ENCODE data around the gene TOMM34.

TOMM34 gene

DNA sequence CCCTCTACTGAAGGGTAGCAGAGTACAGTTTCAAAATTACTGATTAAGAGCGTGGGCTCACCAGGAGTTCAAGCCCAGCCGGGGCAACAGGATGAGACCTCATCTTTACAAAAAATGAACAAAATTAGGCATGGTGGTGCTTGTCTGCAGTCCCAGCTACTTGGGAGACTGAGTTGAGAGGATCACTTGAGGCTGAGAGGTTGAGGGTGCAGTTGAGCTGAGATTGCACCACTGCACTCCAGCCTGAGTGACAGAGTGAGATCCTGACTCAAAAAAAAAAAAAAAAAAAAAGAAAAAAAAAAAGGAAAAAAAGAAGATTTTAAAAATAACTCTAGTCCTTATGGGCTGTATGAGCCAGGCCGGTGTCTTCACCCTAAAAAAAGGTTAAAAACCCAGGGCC, 31.6 kb downstream of the TOMM34 start:
- DNase-seq = no peak

DNA sequence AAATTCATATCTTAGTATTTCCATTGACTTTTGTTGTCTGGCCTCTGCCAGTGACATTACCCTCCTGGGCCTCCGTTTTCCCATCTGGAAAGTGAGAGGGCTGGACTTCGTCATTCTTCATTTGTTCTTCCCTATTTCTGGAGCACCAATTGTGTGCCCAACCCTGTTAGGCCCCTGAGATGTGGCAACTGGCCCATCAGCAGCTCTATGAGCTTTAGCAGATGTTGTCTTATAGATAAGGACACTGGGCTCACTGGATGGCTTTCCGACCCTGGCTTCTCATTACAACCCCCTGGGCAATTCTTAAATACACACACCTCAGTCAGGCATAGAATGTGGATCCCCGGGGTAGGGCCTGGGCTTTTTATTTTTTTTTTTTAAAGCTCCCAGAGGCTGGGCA, 35.7 kb downstream of the TOMM34 start:
- no peak for DNase-seq

DNA sequence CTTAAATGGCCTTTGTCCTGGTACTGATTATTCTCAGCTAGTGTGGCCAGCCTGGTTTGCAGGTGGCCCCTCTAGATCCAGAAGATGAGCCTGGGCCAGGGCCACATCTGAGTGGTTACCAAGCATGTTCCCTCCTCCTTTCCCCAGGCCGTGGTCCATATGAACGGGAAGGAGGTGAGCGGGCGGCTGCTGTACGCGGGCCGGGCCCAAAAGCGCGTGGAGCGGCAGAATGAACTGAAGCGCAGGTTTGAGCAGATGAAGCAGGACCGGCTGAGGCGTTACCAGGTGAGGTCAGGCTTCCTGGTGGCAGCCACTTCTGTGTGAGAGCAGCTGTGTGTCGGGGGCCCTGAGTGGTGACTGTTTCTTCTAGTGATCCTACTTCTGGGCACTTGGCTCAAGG, 38.8 kb downstream of the TOMM34 start:
- DNase-seq = no peak

DNA sequence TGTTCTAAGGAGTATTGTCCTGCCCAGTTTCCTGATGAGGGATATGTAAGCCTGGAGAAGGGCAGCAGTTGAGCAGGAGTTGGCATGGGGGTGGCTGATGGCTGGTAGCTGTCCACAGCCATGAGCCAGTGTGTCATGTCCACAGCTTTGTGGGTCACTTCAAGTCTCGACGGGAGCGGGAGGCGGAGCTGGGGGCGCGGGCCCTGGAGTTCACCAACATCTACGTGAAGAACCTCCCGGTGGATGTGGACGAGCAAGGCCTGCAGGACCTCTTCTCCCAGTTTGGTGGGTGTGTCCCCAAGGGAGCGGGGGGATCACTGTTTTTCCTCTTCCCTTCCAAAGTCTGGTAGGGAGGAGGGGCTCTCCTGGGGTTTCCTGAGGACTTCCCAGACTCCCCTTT, 41.4 kb downstream of the TOMM34 start:
- no peak for DNase-seq

DNA sequence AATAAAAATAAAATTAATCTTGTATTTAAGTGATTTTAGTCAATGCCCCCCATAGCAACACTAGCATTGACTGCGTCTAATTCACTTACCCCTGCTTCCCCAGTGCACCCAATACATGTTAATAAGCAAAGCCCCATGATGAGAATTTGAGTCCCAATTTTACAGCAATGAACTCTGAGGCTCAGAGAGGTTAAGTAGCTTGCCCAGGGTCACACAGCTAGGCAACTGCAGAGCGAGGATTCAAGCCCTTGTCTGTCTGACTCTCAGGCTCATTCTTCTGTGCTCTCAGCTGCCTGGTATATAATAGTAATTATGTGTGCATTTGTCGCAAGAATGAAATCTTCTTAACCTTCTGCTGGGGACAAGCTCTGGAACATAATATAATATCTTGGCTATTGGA, 41.9 kb downstream of the TOMM34 start:
- DNase-seq = no peak

DNA sequence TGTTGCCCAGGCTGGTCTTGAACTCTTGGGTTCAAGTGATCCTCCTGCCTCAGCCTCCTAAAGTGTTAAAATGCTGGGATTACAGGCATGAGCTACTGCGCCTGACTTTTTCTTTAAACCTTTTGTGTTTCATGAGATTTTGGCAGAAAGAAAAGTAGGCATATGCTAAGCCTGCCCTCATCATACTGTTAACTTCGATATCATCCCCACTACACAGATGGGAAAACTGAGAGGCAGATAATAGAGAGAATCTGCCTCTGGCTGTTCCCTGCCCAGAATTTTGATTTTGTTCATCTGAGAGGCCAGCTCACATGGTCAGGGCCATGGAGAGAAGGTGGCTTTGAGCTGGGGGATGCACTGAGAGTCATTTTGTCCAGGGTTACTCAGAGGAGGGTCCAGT, 42.8 kb downstream of the TOMM34 start:
- no peak for DNase-seq

DNA sequence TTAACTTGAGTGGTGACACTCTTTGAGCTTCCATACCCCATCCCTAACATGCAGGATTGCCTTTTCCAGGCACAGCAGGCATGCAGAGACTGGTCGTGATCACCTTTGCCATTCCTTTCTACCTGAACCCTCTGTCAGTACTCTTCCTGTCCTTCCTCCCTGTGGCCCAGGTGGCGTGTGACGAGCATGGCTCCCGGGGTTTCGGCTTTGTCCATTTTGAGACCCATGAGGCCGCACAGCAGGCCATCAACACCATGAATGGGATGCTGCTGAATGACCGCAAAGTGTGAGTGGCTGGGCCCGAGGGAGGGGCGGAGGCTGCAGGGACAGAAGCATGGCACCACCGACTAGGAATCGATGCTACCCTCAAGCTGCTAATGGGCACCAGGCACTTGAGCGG, 43.6 kb downstream of the TOMM34 start:
- DNase-seq = no peak

DNA sequence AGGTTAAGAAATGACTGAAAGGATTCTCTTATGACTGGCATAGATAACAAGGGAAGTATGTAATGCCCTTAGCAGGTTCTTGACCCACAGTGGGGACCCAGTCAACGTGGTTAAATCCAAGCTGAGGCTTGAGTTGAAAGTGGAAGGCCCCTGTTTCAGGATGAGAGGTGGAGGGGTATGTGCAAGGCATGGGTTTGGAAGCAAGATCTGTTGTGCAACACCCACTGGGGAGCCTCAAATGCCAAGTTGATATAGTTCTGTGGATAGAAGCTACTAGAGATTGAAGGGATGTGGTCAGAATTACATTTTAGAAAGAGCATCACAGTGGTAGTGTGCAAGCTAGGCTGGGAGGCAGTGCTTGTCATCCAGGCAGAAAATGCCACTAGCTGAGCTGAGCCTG, 45.3 kb downstream of the TOMM34 start:
- no peak for DNase-seq

DNA sequence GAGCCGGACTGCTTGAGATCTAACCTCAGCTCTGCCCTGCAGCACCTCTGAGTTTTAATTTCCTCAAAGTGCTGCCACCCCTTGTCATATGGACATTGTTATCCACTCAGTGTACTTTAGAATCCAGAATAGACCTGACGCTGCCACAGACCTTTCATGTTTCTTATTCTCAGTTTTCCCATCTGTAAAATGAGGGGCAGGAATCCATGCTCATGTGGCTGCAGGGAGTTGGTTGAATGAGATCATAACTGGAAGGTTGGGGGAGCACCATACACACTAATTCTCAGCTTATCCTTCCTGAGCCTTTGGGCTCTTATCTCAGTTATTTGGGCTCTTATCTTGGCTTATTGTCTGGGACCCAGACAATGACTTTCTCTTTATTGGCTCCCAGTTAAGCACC, 48.0 kb downstream of the TOMM34 start:
- DNase-seq = no peak

DNA sequence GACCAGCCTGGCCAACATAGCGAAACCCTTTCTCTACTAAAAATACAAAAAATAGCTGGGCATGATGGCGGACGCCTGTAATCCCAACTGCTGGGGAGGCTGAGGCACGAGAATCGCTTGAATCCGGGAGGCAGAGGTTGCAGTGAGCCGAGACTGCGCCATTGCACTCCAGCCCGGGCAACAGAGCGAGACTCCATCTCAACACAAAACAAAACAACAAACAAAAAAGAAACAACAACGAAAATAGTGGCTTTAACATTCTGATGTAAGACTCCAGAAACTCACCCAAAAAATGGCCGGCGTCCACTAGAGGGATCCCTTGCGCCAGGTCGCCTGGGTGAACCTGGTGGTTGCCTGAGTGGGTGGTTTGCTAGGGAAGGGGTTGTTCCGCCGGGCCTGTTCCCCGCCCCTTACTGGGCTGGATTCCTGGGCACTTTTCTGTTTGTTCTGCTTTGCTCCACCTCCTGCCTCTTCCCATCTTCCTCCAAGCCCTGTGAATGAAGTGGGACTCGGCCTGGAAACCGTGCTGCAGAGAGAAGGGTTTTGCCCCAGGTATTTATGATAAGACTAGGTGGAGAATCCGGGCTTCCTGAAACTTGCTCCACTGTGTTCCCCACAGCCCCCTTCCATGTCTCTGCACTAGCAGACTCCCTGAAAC, 48.8 kb downstream of the TOMM34 start:
- peak; percentile 56 to 76 (median 68) for DNase-seq

DNA sequence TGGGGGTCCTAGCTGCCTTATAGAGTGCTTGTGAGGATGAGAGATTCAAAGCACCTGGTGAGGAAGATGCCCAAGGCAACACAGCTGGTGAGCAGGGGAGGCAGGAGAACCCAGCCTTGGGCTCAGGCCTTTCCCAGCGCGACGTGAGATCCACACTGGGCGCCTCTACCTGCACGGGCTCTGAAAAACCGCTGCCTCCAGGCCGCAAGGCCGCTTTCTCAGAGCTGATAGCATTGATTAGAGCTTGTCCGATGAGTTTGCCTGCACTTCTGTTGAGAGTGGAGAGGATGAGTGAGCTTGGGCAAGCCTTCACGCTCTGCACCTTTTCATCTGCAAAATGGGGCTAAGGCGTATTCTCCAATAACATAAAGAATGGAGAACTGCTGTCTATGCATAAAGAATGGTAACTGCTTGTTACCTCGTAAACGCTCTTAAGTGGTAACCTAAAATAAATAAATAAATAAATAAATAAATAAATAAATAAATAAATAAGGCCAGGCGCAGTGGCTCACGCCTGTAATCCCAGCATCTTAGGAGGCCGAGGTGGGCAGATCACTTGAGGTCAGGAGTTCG, 49.4 kb downstream of the TOMM34 start:
- DNase-seq = no peak

DNA sequence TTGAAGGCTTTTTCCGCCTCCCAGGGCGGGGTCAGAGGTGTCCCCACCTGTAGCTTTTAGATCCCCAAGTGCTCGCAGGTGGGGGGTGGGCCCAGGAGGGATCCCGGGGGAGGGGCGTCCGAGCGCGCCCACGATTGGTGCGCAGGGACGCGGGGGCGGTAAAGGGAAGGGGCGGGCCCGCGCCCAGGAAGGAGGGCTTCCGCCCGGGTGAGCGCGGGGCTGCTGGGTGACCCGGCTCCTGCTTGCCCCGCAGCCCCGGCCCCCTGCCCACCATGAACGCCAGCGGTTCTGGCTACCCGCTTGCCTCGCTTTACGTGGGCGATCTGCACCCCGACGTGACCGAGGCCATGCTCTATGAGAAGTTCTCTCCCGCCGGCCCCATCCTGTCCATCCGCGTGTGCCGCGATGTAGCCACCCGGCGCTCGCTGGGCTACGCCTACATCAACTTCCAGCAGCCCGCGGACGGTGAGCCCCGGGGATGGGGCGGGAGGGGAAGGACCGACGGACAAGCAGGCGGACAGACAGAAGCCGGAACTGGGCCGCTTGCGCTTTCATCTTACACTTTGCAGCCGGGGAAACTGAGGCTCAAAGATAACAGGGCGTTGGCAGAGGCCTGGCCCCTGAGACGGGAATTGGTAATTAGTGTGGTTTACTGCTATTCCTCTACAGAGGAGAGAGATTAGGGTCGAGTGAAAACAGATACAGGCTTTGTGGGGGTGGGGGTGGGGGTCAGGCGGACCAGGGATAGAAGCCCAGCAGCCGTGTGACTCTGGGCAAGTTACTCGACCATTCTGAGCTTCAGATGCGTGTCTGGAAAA, 50.1 kb downstream of the TOMM34 start, which contains the start of gene PABPC1L:
TSS of gene PABPC1L (plus strand) at position 189 of the 818 bp plus-strand sequence. CDS start at position 273, 84 bp downstream.
- DNase-seq = peak; percentile 55 to 81 (median 74)

DNA sequence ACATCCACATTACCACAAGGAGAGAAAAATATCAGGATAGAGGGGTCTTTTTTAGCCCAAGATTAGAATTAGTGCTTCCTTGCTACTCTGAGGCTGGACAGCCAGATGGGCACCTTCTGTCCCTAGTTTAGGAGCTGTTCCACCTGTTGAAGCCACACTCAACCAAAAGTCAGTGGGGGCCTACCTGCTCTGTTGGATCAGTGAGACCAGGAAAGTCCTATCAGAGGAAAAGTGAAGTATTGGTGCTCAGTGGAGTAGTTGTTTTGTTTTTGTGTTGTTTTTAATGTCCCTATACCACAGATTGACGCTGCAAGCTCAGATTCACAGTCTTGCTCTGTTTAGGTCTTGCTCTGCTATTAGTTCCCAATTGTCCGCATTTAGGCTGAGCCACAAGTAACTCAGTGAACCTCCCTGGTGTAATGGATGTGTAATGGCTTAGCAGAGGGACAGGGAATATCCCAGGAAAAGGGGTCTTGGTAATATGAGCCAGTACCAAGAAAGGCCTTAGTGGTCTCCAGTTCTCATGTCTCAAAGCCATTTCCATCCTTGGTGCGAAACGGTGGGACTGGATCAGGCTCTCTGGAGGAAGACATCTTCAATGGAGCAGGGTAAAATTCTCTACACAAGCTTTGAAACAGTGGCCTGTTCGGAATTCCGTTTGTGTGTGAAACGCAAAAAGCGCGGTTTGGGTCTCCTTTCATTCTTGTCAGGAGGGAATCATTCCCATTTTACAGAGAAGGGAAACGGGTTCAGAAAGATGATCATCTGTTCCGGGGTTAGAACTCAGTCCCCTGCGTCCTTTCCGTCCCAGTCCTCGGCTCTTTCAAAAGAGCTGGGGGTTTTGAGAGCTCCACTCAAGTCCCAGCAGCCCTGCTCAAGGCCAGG, 51.0 kb downstream of the TOMM34 start:
- no peak for DNase-seq

DNA sequence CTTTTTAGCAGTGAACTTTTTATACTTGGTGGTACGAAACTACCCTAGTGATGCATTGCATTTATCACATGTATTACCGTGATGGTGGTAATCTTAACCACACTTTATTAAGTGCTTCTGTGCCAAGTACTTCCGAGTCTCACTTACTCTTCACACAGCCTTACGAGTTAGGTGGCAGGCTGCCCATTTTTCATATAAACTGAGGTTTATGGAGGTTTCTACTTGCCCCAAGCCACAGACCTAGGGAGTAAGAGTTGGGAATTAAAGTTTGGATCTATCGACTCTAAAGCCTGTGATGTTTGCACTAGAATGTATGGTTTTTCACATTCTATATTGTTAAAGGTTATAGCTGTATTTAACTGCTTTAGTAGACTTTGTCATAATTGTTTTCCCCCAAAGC, 55.8 kb downstream of the TOMM34 start:
- no peak for DNase-seq

DNA sequence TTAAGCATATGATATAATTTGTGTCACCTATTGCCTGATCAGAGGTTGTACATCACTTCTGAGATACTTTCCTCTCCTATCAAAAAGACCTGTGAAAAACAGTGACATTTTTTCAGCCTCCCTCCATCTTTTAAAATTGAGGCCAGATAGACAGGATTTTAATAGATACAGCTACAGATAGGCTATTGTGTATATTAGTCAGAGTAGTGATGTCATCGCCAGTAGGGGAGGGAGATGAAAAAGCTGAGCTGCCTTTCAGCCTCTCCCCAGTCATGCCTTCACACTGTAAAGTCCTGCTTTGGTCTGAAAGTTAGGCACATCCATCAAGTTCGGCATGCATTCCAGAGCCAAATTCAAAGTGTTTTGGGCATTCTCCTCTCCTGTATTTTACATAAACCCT, 58.2 kb downstream of the TOMM34 start:
- DNase-seq = no peak

DNA sequence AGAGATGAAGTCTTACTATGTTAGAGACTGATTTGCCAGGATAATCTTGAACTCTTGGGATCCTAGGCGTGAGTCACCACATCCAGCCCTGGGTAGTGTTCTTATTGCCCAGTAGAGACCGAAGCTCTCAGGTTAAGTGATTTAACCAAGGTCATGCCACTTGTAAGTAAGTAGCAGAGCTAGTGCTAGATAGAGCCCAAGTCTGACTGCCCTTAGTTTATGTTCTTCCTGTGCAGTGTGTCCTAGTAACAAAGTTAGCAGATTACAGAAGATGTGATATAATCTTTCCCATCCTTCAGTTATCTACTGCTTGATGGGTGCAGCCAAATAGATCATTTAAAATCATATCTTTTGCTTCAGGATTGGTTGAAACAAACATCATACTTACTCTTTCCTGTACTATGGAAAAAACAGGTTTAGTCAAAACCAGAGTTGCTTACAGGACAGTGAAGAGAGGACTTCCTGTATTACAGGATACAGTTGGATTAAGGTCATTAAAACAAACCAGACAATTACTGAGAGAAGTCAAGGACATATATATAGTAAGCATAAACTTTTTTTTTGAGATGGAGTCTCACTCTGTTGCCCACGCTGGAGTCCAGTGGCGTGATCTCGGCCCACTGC, 59.9 kb downstream of the TOMM34 start:
- no peak for DNase-seq

DNA sequence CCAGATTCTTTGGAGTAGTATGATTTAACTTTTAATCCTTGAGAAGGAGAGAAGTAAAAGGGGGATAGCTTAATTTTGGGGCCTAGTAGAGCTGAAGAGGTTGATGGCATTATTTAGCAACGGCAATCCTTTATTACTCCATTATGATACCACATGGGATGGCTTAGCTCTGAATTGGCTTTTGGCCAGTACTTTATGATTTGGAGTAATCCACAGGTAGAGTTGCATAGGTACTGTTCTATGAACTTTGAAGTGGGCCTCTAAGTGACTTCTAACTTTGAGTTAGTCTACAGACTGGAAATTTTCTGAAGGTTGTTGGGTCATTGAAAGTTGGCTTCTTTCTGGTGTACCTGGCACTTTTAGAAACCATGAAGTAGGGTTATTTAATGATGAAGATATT, 63.1 kb downstream of the TOMM34 start:
- peak in 1 of 4 experiments; percentile 20 for DNase-seq

DNA sequence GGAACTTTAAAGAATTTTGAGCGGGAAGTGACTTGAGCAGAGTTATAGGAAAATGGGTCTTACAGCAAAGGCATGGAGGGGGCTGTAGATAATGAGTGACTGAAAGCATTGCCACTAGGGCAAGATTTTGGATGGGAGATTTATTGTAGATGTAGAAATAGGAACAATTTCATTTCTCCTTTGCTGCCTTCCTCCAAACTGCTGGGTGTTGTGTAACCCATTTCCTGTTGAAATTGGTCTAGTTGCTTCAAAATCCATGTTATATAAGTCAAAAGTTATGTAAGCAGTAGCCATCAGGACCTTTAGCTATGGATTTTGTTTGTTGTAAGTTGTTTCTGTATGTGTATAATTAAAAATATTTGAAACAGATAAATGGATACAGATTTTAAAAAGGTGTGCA, 63.6 kb downstream of the TOMM34 start:
- peak; percentile 65 to 90 (median 80) for DNase-seq

DNA sequence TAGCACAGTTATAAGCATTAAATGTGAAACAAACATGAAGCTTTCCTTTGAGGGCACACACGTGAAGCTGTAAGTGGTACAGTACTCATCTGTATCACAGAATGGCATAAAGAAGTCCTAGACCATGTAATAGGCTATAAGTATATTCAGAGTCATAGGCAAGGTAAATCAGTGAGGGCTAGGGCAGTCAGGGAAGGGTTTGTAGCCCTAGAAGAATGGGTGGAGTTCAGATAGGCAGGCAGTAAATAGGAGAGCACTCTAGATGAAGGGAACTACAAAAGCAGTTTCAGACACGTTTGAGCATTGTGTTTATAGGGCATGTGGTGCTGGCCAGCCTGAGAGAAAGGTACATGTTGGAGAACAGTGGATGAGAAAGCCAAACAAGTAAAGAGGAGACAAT, 65.2 kb downstream of the TOMM34 start:
- no peak for DNase-seq

Measured in suppressor macrophage (primary cell).